Eye (tissue), 1 donor: ENCODE data around the gene EXOSC1.
"Not testable (repeated sequence)": the region's sequence is repeated elsewhere in the genome, so short reads cannot be mapped to it uniquely, and the experiment has no call there.

Experiments used
- DNase-seq: peaks from one replicate; pipeline ENCODE4 v3.0.0-alpha.2; 2015

EXOSC1 gene

GRCh38 chr10:97407211-97407951 lies 38.4 kb downstream of the EXOSC1 start:
- DNase-seq = peak; percentile 88

- not testable (repeated sequence) for DNase-seq
Measured at GRCh38 chr10:97406483-97406882, 39.3 kb downstream of the EXOSC1 start.

GRCh38 chr10:97406064-97406463 lies 39.7 kb downstream of the EXOSC1 start:
- no peak for DNase-seq

GRCh38 chr10:97404044-97404443 lies 41.8 kb downstream of the EXOSC1 start:
- no peak for DNase-seq

GRCh38 chr10:97401455-97401919 lies 44.3 kb downstream of the EXOSC1 start:
- no peak for DNase-seq

GRCh38 chr10:97400665-97401454 lies 44.9 kb downstream of the EXOSC1 start, which contains the start of gene RRP12:
Gene RRP12, minus strand, starts transcription at chr10:97401340. Its CDS starts 109 bp downstream, at chr10:97401231.
- DNase-seq = peak; percentile 99

GRCh38 chr10:97399843-97400545 lies 45.8 kb downstream of the EXOSC1 start:
- DNase-seq = peak; percentile 32

- DNase-seq = no peak
Measured at GRCh38 chr10:97396056-97396455, 49.8 kb downstream of the EXOSC1 start.

GRCh38 chr10:97393034-97393573 lies 52.7 kb downstream of the EXOSC1 start:
- no peak for DNase-seq

GRCh38 chr10:97390091-97390490 lies 55.7 kb downstream of the EXOSC1 start:
- DNase-seq = no peak

- no peak for DNase-seq
Measured at GRCh38 chr10:97388152-97388551, 57.7 kb downstream of the EXOSC1 start.
